ENCODE results near the gene KCNA10. TPM values are rescaled to one million over a fixed set of nuclear protein-coding genes. Genes with fewer than 3 reads are reported as not detected.

KCNA10 gene
- total and polyA plus RNA-seq, 2 of the 13 experiments (the other 11 are each of a cell fraction or from before 2014, with no cell fraction given) = not detected

DNA sequence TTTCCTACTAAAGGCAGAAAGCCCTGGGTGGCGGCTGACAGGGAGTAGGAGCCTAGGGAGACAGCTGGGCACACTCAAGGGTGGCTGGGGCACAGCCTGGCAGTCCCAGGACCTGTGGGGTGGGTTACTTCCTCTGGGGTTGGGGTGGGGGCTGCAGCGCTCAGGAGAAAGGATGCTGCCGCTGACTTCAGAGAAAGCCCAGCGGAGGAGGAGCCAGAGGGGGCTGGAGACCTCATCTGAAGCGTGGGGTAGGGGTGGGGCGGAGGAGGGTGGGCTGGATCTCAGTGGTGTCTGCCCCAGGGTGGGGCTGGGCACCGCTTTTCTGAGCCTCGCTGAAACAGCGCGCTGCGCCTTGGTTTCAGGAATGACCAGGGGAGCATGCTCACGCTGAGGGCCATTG lies 30.8 kb downstream of the KCNA10 start (continued):
- no peak for TF ChIP-seq ZNF121 (CRISPR knock-in tag; IDR thresholded peaks at IDR 0.05)
- TF ChIP-seq ZNF275 (CRISPR knock-in tag; IDR thresholded peaks at IDR 0.05; ENCODE audit: borderline replicate concordance) = no peak
- TF ChIP-seq SRSF4 (IDR thresholded peaks at IDR 0.05; ENCODE audit: low read depth, low read length, poor library complexity, severe bottlenecking) = no peak
- no peak for TF ChIP-seq ZSCAN12 (CRISPR knock-in tag; IDR thresholded peaks at IDR 0.05)
- no peak for TF ChIP-seq TFDP1 (CRISPR knock-in tag; IDR thresholded peaks at IDR 0.05; ENCODE audit: borderline replicate concordance)
- TF ChIP-seq ZNF431 (CRISPR knock-in tag; IDR thresholded peaks at IDR 0.05; ENCODE audit: borderline replicate concordance, low read depth) = no peak
- TF ChIP-seq YY1 (IDR thresholded peaks at IDR 0.05; ENCODE audit: insufficient read depth, insufficient replicate concordance, low read depth, low read length) = no peak

DNA sequence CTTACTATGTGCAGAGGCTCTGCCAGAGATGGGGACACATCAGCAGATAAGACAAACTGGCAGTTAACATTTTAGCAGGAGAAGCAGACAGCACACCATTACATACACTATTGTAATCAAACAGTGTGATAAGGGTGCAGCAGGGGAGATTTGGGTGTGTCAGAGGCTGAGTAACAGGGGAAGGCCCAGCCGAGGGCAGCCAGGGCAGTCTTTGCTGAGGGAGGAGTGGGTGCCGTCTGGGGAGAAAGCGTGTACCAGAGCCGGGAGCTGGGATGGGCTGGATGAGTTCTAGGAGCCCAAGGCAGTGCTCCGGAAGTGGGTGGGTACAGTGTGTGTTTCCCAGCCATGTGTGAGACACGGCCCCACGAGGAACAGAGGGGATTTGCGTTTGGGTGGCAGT lies 31.2 kb downstream of the KCNA10 start:
- H3K4me1 ChIP-seq (ENCODE audit: insufficient read depth, low read length) = no peaks in the 10 kb centered on the region
- CTCF ChIA-PET (ENCODE audit: low intra/inter-chr PET ratio, low total read pairs) = no interaction called here
- TF ChIP-seq SETDB1 (CRISPR knock-in tag; IDR thresholded peaks at IDR 0.05; ENCODE audit: borderline replicate concordance) = no peak
- no peak for TF ChIP-seq ELF4 (CRISPR knock-in tag; IDR thresholded peaks at IDR 0.05; ENCODE audit: borderline replicate concordance)
- TF ChIP-seq POLR2G (IDR thresholded peaks at IDR 0.05; ENCODE audit: low read depth, low read length) = no peak
- TF ChIP-seq, protein P1, sequence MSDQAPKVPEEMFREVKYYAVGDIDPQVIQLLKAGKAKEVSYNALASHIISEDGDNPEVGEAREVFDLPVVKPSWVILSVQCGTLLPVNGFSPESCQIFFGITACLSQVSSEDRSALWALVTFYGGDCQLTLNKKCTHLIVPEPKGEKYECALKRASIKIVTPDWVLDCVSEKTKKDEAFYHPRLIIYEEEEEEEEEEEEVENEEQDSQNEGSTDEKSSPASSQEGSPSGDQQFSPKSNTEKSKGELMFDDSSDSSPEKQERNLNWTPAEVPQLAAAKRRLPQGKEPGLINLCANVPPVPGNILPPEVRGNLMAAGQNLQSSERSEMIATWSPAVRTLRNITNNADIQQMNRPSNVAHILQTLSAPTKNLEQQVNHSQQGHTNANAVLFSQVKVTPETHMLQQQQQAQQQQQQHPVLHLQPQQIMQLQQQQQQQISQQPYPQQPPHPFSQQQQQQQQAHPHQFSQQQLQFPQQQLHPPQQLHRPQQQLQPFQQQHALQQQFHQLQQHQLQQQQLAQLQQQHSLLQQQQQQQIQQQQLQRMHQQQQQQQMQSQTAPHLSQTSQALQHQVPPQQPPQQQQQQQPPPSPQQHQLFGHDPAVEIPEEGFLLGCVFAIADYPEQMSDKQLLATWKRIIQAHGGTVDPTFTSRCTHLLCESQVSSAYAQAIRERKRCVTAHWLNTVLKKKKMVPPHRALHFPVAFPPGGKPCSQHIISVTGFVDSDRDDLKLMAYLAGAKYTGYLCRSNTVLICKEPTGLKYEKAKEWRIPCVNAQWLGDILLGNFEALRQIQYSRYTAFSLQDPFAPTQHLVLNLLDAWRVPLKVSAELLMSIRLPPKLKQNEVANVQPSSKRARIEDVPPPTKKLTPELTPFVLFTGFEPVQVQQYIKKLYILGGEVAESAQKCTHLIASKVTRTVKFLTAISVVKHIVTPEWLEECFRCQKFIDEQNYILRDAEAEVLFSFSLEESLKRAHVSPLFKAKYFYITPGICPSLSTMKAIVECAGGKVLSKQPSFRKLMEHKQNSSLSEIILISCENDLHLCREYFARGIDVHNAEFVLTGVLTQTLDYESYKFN (CRISPR knock-in tag; conservative IDR thresholded peaks at IDR 0.05) = no peak
- TF ChIP-seq FOXK2 (IDR thresholded peaks at IDR 0.05) = no peak
- no peak for TF ChIP-seq ZNF768 (CRISPR knock-in tag; IDR thresholded peaks at IDR 0.05)
- no peak for TF ChIP-seq EEA1 (CRISPR knock-in tag; IDR thresholded peaks at IDR 0.05; ENCODE audit: borderline replicate concordance)
- TF ChIP-seq E2F2 (CRISPR knock-in tag; IDR thresholded peaks at IDR 0.05; ENCODE audit: borderline replicate concordance) = no peak
- TF ChIP-seq ZNF44 (CRISPR knock-in tag; IDR thresholded peaks at IDR 0.05) = no peak
- TF ChIP-seq NFKBIZ (CRISPR knock-in tag; IDR thresholded peaks at IDR 0.05) = no peak

More for the DNA sequence above, 31.2 kb downstream of the KCNA10 start:
- FAIRE-seq (no peak), DNase-seq (ENCODE audit: low spot score) (no peak), ATAC-seq (no peak)
- H3K4me2 ChIP-seq (ENCODE audit: low read depth, low read length) = no peak overlapping the region
- H3K9me3 ChIP-seq (ENCODE audit: low read length) = no peaks in the 10 kb centered on the region
- WGBS (ENCODE audit: low lambda C conversion rate) = 24% methylated on average over 8 of the region's 8 CpGs
- H3K4me3 ChIP-seq (replicated peaks in 1 of 3; ENCODE audit: insufficient read depth in 1 of 3, low read depth in 2 of 3, low read length in 3 of 3) = no peak overlapping the region
- POLR2A ChIA-PET = no interaction called here
- H4K20me1 ChIP-seq (ENCODE audit: insufficient read depth, low read length) = no peaks in the 10 kb centered on the region
- no peak overlapping the region for H3K27ac ChIP-seq (ENCODE audit: extremely low read length, insufficient read depth, low read length)
- no peaks in the 10 kb centered on the region for H3K36me3 ChIP-seq (replicated peaks in 1 of 2; ENCODE audit: control insufficient read depth in 1 of 2, insufficient read depth in 2 of 2, low read length in 2 of 2)
- H2AFZ ChIP-seq (ENCODE audit: low read length) = no peak overlapping the region
- in situ Hi-C loops (cut with HindIII; ENCODE audit: extremely low pct_ligation_motif_present, low pct_unique_long_range_greater_than_20kb) = no loop called here
- no peaks in the 10 kb centered on the region for H3K79me2 ChIP-seq (ENCODE audit: insufficient read depth, low read length)
- peaks cover 0 to 1% of the 10 kb centered on the region in 2 experiments; a peak in 2 of 5 replicates for H3K27me3 ChIP-seq (ENCODE audit: control insufficient read depth in 1 of 2, insufficient read depth in 2 of 2, low read length in 2 of 2)
- H3K9ac ChIP-seq (ENCODE audit: insufficient read depth, low read depth, low read length) = no peak overlapping the region
- BruUV-seq (replicated peaks) = no TSS peak
- intact Hi-C loops (cut with micrococcal nuclease; ENCODE audit: unreplicated experiment) = no loop called here

Measured in HepG2 (cell line).